HG02973 (cell line): ENCODE measurements around the gene IL22.
A peak's percentile ranks its signal among the peaks of the same experiment; 100 is the strongest.
"Not testable (repeated sequence)": the region's sequence is repeated elsewhere in the genome, so short reads cannot be mapped to it uniquely, and the experiment has no call there.

ENCODE experiments used
- ATAC-seq: cut with Tn5 transposase; IDR thresholded peaks from one replicate; pipeline ENCODE4 v1.9.1; 2021; ENCODE audit warnings: moderate library complexity; ENCODE audit not compliant: unreplicated experiment

Gene IL22

GRCh38 chr12:68231691-68232090 is 21.7 kb downstream of the IL22 start:
- ATAC-seq, result no peak

- no peak for ATAC-seq
Observed at GRCh38 chr12:68231229-68231628, 22.2 kb downstream of the IL22 start.

GRCh38 chr12:68229956-68230355 is 23.4 kb downstream of the IL22 start:
- no peak for ATAC-seq

DNA sequence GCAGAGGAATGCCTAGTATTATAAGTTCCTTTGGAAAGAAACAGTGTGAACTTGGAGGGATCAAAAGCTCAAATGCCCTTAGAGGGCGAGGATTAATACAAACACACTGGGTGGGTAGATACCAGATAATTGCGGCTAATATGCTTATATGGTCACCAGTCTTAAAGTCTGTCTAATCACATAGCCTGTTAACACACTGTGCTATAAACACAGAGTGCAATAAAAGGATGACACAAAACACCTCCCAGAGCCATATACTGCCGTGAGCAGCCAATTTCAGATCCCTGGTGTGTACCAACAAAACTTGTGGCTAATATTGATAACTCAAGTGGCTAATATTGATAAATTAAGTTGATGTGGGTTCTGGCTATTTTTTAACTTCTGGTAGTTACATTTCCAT is 26.0 kb downstream of the IL22 start:
- ATAC-seq, result no peak

- ATAC-seq, result no peak
Observed at GRCh38 chr12:68225576-68226476, 27.6 kb downstream of the IL22 start, which contains the start of gene IL26. TSS of gene IL26 (minus strand) at chr12:68225810. CDS start at chr12:68225756, 54 bp downstream.

DNA sequence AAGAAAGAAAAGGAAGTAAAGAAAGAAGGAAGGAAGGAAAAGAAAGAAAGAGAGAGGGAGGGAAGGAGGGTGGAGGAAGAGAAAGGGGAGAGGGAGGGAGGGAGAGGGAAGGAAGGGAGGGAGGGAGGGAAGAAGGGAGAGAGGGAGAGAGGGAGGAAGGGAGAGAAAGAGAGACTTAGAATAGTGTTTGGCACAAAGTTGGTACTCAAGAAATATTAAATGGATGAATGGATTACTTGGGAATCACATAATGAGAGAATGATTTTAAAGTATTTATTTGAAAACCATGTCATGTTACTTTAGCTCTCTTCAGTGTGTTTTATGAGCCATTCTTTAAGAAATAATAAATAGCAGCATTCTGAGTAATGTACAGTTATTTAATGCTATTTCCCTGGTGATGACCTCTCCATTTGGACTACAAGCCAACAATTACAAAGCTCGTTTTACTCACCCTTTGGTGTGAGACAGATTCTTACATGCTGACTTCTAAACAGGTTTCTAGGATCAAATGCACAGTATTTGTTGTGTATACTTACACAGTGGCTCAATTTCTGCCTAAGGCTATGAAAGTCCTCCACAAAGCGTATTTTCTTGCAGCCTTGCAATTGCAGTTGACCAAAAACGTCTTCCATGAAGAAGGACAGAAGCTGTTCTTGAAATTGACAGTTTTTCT is 28.7 kb downstream of the IL22 start:
- no peak for ATAC-seq

- peak; percentile 90 for ATAC-seq
Observed at GRCh38 chr12:68223067-68223747, 30.2 kb downstream of the IL22 start.

DNA sequence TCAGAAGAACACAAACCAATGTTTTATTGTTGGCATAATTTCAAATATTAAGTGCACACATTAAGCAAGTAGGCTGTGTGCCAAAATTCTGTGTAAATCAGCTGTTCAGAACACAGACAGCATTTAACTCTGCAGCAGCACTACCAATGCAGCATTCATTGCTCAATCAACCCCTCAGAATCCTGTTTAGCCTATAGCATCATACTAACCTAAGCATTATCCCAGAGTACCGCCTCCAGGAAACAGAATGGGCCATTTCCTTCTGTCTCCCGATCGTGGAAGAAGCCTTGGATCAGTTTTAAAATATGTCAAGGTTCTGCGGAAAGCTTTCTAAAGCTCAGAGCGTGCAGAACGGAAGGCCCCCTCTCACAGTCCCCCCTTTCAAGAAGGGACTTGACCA is 31.1 kb downstream of the IL22 start:
- no peak for ATAC-seq

- ATAC-seq, result no peak
Observed at GRCh38 chr12:68221497-68221896, 31.9 kb downstream of the IL22 start.

DNA sequence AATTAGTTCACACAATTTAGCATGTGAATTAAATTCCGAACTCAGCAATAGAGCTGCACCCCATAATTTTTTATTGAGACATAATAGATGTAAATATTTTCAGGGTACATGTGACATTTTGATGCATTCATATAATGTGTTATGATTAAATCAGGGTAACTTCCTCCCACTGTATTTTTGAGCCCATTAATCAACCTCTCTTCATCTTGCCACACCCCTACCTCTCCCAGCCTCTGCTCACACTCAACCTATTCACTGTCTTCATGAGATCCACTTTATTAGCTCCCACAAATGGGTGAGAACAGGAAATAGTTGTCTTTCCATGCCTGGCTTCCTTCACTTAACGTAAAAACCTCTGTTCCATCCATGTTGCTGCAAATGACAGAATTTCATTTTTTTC is 42.5 kb downstream of the IL22 start:
- no peak for ATAC-seq

GRCh38 chr12:68209048-68209728 is 44.2 kb downstream of the IL22 start:
- not testable (repeated sequence) for ATAC-seq

GRCh38 chr12:68207276-68207675 is 46.1 kb downstream of the IL22 start:
- ATAC-seq, result no peak

- no peak for ATAC-seq
Observed at GRCh38 chr12:68206446-68206845, 47.0 kb downstream of the IL22 start.

DNA sequence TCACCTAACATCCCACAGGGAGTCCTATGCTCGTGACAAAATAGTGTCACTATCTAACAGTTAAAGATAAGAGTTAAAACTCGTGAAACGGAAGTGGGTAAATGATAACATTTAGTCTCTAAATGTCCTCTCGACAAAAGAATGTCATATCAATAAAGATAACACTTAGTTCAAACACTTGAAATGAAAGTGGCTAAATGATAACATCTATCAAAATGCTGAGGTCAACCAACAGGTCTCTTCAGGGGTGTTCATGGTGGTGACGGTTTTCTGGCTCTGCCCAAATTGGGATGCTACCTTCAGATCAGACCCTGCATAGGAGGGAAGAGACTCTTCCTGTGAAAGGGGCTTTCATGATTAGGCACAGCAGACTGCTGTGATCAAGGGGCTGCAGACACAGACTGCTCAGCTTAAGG is 49.9 kb downstream of the IL22 start:
- ATAC-seq, result no peak

- ATAC-seq, result no peak
Observed at GRCh38 chr12:68200854-68201253, 52.5 kb downstream of the IL22 start.

- no peak for ATAC-seq
Observed at GRCh38 chr12:68199127-68199526, 54.3 kb downstream of the IL22 start.

DNA sequence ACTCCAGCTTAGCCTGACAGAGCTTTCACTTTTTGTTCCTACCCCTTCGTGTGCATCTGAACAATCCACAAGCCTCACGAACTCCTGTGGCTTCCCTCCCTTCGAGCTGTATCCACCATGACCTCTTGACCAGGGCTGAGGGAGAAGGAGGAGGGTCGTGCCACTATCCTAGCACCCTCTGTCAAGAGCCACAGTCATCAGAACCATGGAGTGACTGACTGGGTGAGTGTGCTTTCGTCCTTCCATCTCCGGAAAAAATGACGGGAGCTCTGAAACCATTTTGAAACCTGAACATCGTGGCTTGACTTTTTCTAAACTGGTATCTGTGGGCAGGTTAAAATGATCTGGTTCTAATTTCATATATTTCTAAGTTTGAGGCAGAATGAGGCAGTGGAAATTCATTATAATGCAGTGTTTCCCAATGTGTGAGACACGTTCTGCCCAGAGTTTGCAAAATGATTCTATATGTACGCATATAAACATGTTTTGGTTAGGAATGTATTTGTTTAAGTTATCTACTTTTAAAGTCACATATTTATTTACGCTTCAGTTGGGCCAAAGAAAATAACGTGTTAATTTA is 54.8 kb downstream of the IL22 start:
- ATAC-seq, result no peak
